Activated CD4-positive, alpha-beta T cell treated with anti-CD3 and anti-CD28 coated beads, Interleukin-2, amount 10 ng/mL, durations not matched to agents 7 days and 5 days (primary cell): ENCODE data around the gene DOK4. TPM values are rescaled to one million over a fixed set of nuclear protein-coding genes. Genes with fewer than 3 reads are reported as not detected.

Source experiments
- CTCF ChIA-PET: fragments of 350-600 bp; sonication (Branson Sonifier 250); formaldehyde crosslinking; loops from one replicate; lab custom pipeline; 2021; ENCODE audit warnings: antibody characterized with exemption; lab: Charles Lee
- POLR2A ChIA-PET: fragments of 350-600 bp; sonication (Branson Sonifier 250); formaldehyde crosslinking; loops from one replicate; lab custom pipeline; 2021; ENCODE audit warnings: antibody characterized with exemption; lab: Charles Lee
- DNase-seq: peaks from one replicate; pipeline ENCODE4 v3.0.0-alpha.2; 2020
- H3K27ac Mint-ChIP-seq: one replicate; pipeline ENCODE4 v1.8.0; 2021; ENCODE audit warnings: mild to moderate bottlenecking, moderate library complexity, mixed read lengths
- H3K27me3 Mint-ChIP-seq: one replicate; pipeline ENCODE4 v1.8.0; 2021; ENCODE audit warnings: mixed read lengths
- H3K36me3 Mint-ChIP-seq: one replicate; pipeline ENCODE4 v1.8.0; 2021; ENCODE audit warnings: low read depth, mixed read lengths
- H3K4me1 Mint-ChIP-seq: one replicate; pipeline ENCODE4 v1.8.0; 2021; ENCODE audit warnings: mixed read lengths
- H3K4me3 Mint-ChIP-seq: one replicate; pipeline ENCODE4 v1.8.0; 2021; ENCODE audit warnings: mild to moderate bottlenecking, moderate library complexity, mixed read lengths
- H3K9me3 Mint-ChIP-seq: one replicate; pipeline ENCODE4 v1.8.0; 2021; ENCODE audit warnings: mixed read lengths
- total RNA-seq, 2 experiments: library from RNA; stranded (reverse); gene quantifications; one replicate each; pipeline ENCODE4 v1.2.3, GENCODE V29; 2021

Gene DOK4
- total RNA-seq, 2 experiments from 2014 or later: 2.3 to 2.7 TPM

- ChIA-PET CTCF (interaction anchor here (0.7 to 2.5 kb wide), 8 partner anchors 11 to 183 kb away, joined by 3 to 13 read pairs (median 3); no protein-coding TSS in a partner anchor), POLR2A (interaction anchor here (0.5 kb wide), 1 partner anchor 15 kb away, joined by 4 read pairs; no protein-coding TSS in a partner anchor)
- Mint-ChIP-seq H3K27ac (no peak overlapping the region), H3K27me3 (no peaks in the 10 kb centered on the region), H3K9me3 (no peaks in the 10 kb centered on the region), H3K4me3 (no peak overlapping the region), H3K36me3 (peaks cover 12% of the 10 kb centered on the region), H3K4me1 (peaks cover 13% of the 10 kb centered on the region)
- no peak for DNase-seq
Measured at GRCh38 chr16:57517397-57518367, 31.4 kb upstream of the DOK4 start.

- no peak for DNase-seq
- H3K4me3 Mint-ChIP-seq: no peak overlapping the region
- CTCF ChIA-PET: interaction anchor here (0.7 to 2.5 kb wide), 5 partner anchors 17 to 99 kb away, joined by 3 to 13 read pairs (median 3); partner anchors contain the start of gene POLR2C
- peaks cover 12% of the 10 kb centered on the region for H3K36me3 Mint-ChIP-seq
- peaks cover 4% of the 10 kb centered on the region for H3K4me1 Mint-ChIP-seq
- peak overlapping the region; percentile 50 for H3K27ac Mint-ChIP-seq
- POLR2A ChIA-PET: no interaction called here
- H3K27me3 Mint-ChIP-seq: no peaks in the 10 kb centered on the region
- no peaks in the 10 kb centered on the region for H3K9me3 Mint-ChIP-seq
Measured at GRCh38 chr16:57516773-57517172, 30.5 kb upstream of the DOK4 start.

GRCh38 chr16:57516176-57516725 is 30.0 kb upstream of the DOK4 start:
- H3K27me3 Mint-ChIP-seq: no peaks in the 10 kb centered on the region
- H3K27ac Mint-ChIP-seq: no peak overlapping the region
- peaks cover 3% of the 10 kb centered on the region for H3K4me1 Mint-ChIP-seq
- no peak overlapping the region for H3K4me3 Mint-ChIP-seq
- peaks cover 12% of the 10 kb centered on the region for H3K36me3 Mint-ChIP-seq
- H3K9me3 Mint-ChIP-seq: no peaks in the 10 kb centered on the region
- ChIA-PET CTCF (interaction anchor here (0.7 to 2.5 kb wide), 4 partner anchors 18 to 98 kb away, joined by 3 to 13 read pairs (median 4); partner anchors contain the start of gene POLR2C), POLR2A (no interaction called here)
- no peak for DNase-seq

GRCh38 chr16:57514791-57515600 is 28.7 kb upstream of the DOK4 start:
- no peak overlapping the region for H3K27ac Mint-ChIP-seq
- H3K4me1 Mint-ChIP-seq: no peaks in the 10 kb centered on the region
- CTCF ChIA-PET: interaction anchor here (1.2 to 1.7 kb wide), 3 partner anchors 15 to 215 kb away, joined by 3 to 5 read pairs (median 4); no protein-coding TSS in a partner anchor
- H3K9me3 Mint-ChIP-seq: no peaks in the 10 kb centered on the region
- H3K4me3 Mint-ChIP-seq: no peak overlapping the region
- H3K27me3 Mint-ChIP-seq: no peaks in the 10 kb centered on the region
- H3K36me3 Mint-ChIP-seq: peaks cover 12% of the 10 kb centered on the region
- no peak for DNase-seq
- POLR2A ChIA-PET: no interaction called here

GRCh38 chr16:57514371-57514770 is 28.1 kb upstream of the DOK4 start:
- Mint-ChIP-seq H3K4me3 (no peak overlapping the region), H3K9me3 (no peaks in the 10 kb centered on the region), H3K27me3 (no peaks in the 10 kb centered on the region), H3K27ac (no peak overlapping the region), H3K4me1 (no peaks in the 10 kb centered on the region), H3K36me3 (peaks cover 12% of the 10 kb centered on the region)
- POLR2A ChIA-PET: no interaction called here
- CTCF ChIA-PET: interaction anchor here (0.9 to 1.7 kb wide), 5 partner anchors 13 to 214 kb away, joined by 3 to 5 read pairs (median 4); no protein-coding TSS in a partner anchor
- DNase-seq: no peak

- Mint-ChIP-seq H3K4me1 (no peaks in the 10 kb centered on the region), H3K27me3 (no peaks in the 10 kb centered on the region)
- DNase-seq: no peak
Measured at GRCh38 chr16:57513371-57514102, 27.2 kb upstream of the DOK4 start.

GRCh38 chr16:57512296-57513001 is 26.2 kb upstream of the DOK4 start:
- no peak for DNase-seq
- Mint-ChIP-seq H3K9me3 (no peaks in the 10 kb centered on the region), H3K27ac (no peak overlapping the region), H3K27me3 (no peaks in the 10 kb centered on the region), H3K4me3 (no peak overlapping the region), H3K36me3 (peaks cover 9% of the 10 kb centered on the region), H3K4me1 (no peaks in the 10 kb centered on the region)
- ChIA-PET CTCF (interaction anchor here (1.0 to 1.4 kb wide), 2 partner anchors 10 to 30 kb away, joined by 3 to 5 read pairs; partner anchors contain the start of gene ADGRG5), POLR2A (no interaction called here)

More at GRCh38 chr16:57513371-57514102, 27.2 kb upstream of the DOK4 start:
- H3K27ac Mint-ChIP-seq: no peak overlapping the region
- H3K4me3 Mint-ChIP-seq: no peak overlapping the region
- POLR2A ChIA-PET: no interaction called here
- H3K9me3 Mint-ChIP-seq: no peaks in the 10 kb centered on the region
- CTCF ChIA-PET: interaction anchor here (0.9 to 1.7 kb wide), 5 partner anchors 14 to 96 kb away, joined by 3 to 5 read pairs (median 4); partner anchors contain the start of gene ADGRG5
- H3K36me3 Mint-ChIP-seq: peaks cover 9% of the 10 kb centered on the region

- Mint-ChIP-seq H3K36me3 (no peaks in the 10 kb centered on the region), H3K27ac (no peak overlapping the region), H3K4me1 (no peaks in the 10 kb centered on the region), H3K27me3 (no peaks in the 10 kb centered on the region), H3K4me3 (no peak overlapping the region), H3K9me3 (no peaks in the 10 kb centered on the region)
- ChIA-PET CTCF (interaction anchor here (1.6 to 2.3 kb wide), 2 partner anchors 10 to 16 kb away, joined by 5 to 14 read pairs; no protein-coding TSS in a partner anchor), POLR2A (no interaction called here)
- no peak for DNase-seq
Measured at GRCh38 chr16:57510016-57510871, 24.0 kb upstream of the DOK4 start.

- H3K27ac Mint-ChIP-seq: no peak overlapping the region
- no peaks in the 10 kb centered on the region for H3K4me1 Mint-ChIP-seq
- no peak overlapping the region for H3K4me3 Mint-ChIP-seq
- no peaks in the 10 kb centered on the region for H3K9me3 Mint-ChIP-seq
- H3K27me3 Mint-ChIP-seq: no peaks in the 10 kb centered on the region
- POLR2A ChIA-PET: no interaction called here
- CTCF ChIA-PET: interaction anchor here (1.0 to 2.3 kb wide), 3 partner anchors 11 to 47 kb away, joined by 3 to 14 read pairs (median 5); no protein-coding TSS in a partner anchor
- no peak for DNase-seq
- no peaks in the 10 kb centered on the region for H3K36me3 Mint-ChIP-seq
Measured at GRCh38 chr16:57509231-57509923, 23.1 kb upstream of the DOK4 start.

- DNase-seq: no peak
- ChIA-PET POLR2A (no interaction called here), CTCF (interaction anchor here (1.6 kb wide), 1 partner anchor 12 kb away, joined by 6 read pairs; no protein-coding TSS in a partner anchor)
- Mint-ChIP-seq H3K36me3 (no peaks in the 10 kb centered on the region), H3K9me3 (no peaks in the 10 kb centered on the region), H3K27me3 (no peaks in the 10 kb centered on the region), H3K27ac (no peak overlapping the region), H3K4me3 (no peak overlapping the region), H3K4me1 (no peaks in the 10 kb centered on the region)
Measured at GRCh38 chr16:57508035-57508425, 21.7 kb upstream of the DOK4 start.
